ENCODE results near the gene FAT3. TPM values are rescaled to one million over a fixed set of nuclear protein-coding genes. Genes with fewer than 3 reads are reported as not detected.
A peak's percentile ranks its signal among the peaks of the same experiment; 100 is the strongest.

FAT3 gene
- total RNA-seq, 1 donor from 2014 or later: 0.13 TPM

- DNase-seq (ENCODE audit: low spot score) (no peak), ATAC-seq (no peak)
Measured at GRCh38 chr11:92227230-92227814, 2.7 kb downstream of the FAT3 start.

GRCh38 chr11:92227959-92228935 lies 3.6 kb downstream of the FAT3 start:
- DNase-seq (ENCODE audit: low spot score): no peak
- ATAC-seq: no peak

- ATAC-seq (no peak), DNase-seq (ENCODE audit: low spot score) (no peak)
Measured at GRCh38 chr11:92236856-92237255, 12.2 kb downstream of the FAT3 start.

GRCh38 chr11:92240916-92241315 lies 16.3 kb downstream of the FAT3 start:
- ATAC-seq (no peak), DNase-seq (ENCODE audit: low spot score) (no peak)

GRCh38 chr11:92245700-92246271 lies 21.2 kb downstream of the FAT3 start:
- DNase-seq (ENCODE audit: low spot score) (no peak), ATAC-seq (no peak)

GRCh38 chr11:92246630-92247029 lies 22.0 kb downstream of the FAT3 start:
- DNase-seq (ENCODE audit: low spot score): no peak
- ATAC-seq: no peak

- no peak for DNase-seq (ENCODE audit: low spot score)
- ATAC-seq: no peak
Measured at GRCh38 chr11:92249156-92249753, 24.6 kb downstream of the FAT3 start.

GRCh38 chr11:92251980-92252379 lies 27.4 kb downstream of the FAT3 start:
- no peak for ATAC-seq
- no peak for DNase-seq (ENCODE audit: low spot score)

- DNase-seq (ENCODE audit: low spot score) (no peak), ATAC-seq (no peak)
Measured at GRCh38 chr11:92253421-92253820, 28.8 kb downstream of the FAT3 start.

GRCh38 chr11:92253945-92254344 lies 29.3 kb downstream of the FAT3 start:
- DNase-seq (ENCODE audit: low spot score) (no peak), ATAC-seq (no peak)

- DNase-seq (ENCODE audit: low spot score) (no peak), ATAC-seq (no peak)
Measured at GRCh38 chr11:92257536-92257935, 32.9 kb downstream of the FAT3 start.

GRCh38 chr11:92259861-92260260 lies 35.2 kb downstream of the FAT3 start:
- DNase-seq (ENCODE audit: low spot score) (no peak), ATAC-seq (no peak)

GRCh38 chr11:92264350-92264749 lies 39.7 kb downstream of the FAT3 start:
- DNase-seq (ENCODE audit: low spot score) (no peak), ATAC-seq (no peak)

- peak; percentile 99 for ATAC-seq
- DNase-seq (ENCODE audit: low spot score): peak; percentile 71
Measured at GRCh38 chr11:92266806-92267205, 42.2 kb downstream of the FAT3 start.

GRCh38 chr11:92267278-92267677 lies 42.7 kb downstream of the FAT3 start:
- ATAC-seq (no peak), DNase-seq (ENCODE audit: low spot score) (no peak)

- ATAC-seq: no peak
- DNase-seq (ENCODE audit: low spot score): no peak
Measured at GRCh38 chr11:92267968-92268367, 43.4 kb downstream of the FAT3 start.

- ATAC-seq: no peak
- DNase-seq (ENCODE audit: low spot score): no peak
Measured at GRCh38 chr11:92268546-92268945, 43.9 kb downstream of the FAT3 start.

- ATAC-seq (no peak), DNase-seq (ENCODE audit: low spot score) (no peak)
Measured at GRCh38 chr11:92269021-92269420, 44.4 kb downstream of the FAT3 start.

GRCh38 chr11:92269841-92270240 lies 45.2 kb downstream of the FAT3 start:
- ATAC-seq: no peak
- DNase-seq (ENCODE audit: low spot score): no peak

- DNase-seq (ENCODE audit: low spot score): no peak
- ATAC-seq: no peak
Measured at GRCh38 chr11:92272651-92273050, 48.0 kb downstream of the FAT3 start.

Measured in left lobe of liver (tissue), 2 donors.